Peyer's patch (tissue), 4 donors: Measurements from ENCODE around the gene SAE1. TPM values are rescaled to one million over a fixed set of nuclear protein-coding genes. Genes with fewer than 3 reads are reported as not detected.

Source experiments
- DNase-seq, 3 donors: peaks; one replicate each; pipeline ENCODE4 v3.0.0-alpha.2; 2017 to 2019
- H3K27ac ChIP-seq, 4 donors: fragments of 200-600 bp; sonication (generic); one replicate each; pipeline ENCODE4 v1.5.1; 2016 to 2019
- H3K27me3 ChIP-seq, 2 donors: fragments of 200-600 bp; sonication (generic); one replicate each; pipeline ENCODE4 v1.5.1; 2019
- H3K36me3 ChIP-seq, 3 donors: fragments of 200-600 bp; sonication (generic); one replicate each; pipeline ENCODE4 v1.5.1; 2016 to 2019
- H3K4me1 ChIP-seq, 4 donors: fragments of 200-600 bp; sonication (generic); one replicate each; pipeline ENCODE4 v1.5.1; 2016 to 2019
- H3K4me3 ChIP-seq, 4 donors: fragments of 200-600 bp; sonication (generic); 1 replicate in 3 of 4; 2 replicates in 1 of 4; pipeline ENCODE4 v1.5.1; 2016 to 2019; ENCODE audit warnings: mild to moderate bottlenecking in 1 of 4
- H3K9me3 ChIP-seq, 4 donors: fragments of 200-600 bp; sonication (generic); one replicate each; pipeline ENCODE4 v1.5.1; 2016 to 2019; ENCODE audit warnings: mild to moderate bottlenecking in 1 of 4
- CTCF ChIP-seq, 6 experiments: fragments of 450-650 bp in 4 of 6; fragments of 200-600 bp in 2 of 6; sonication (generic) in 1 of 6; IDR thresholded peaks; one replicate each; pipeline ENCODE4 v1.5.1; 2017 to 2019; ENCODE audit warnings: antibody characterized with exemption in 6 of 6, mild to moderate bottlenecking in 3 of 6, moderate library complexity in 1 of 6
- POLR2A ChIP-seq, 2 donors: fragments of 450-650 bp; IDR thresholded peaks; one replicate each; pipeline ENCODE4 v1.5.1; 2017; ENCODE audit warnings: antibody characterized with exemption in 2 of 2, mild to moderate bottlenecking in 2 of 2, moderate library complexity in 2 of 2
- total RNA-seq, 4 donors: library from RNA; depleted of rRNA; stranded (reverse); fragments of >200 nt; gene quantifications; one replicate each; pipeline ENCODE4 v1.1.0, GENCODE V29; 2016

SAE1 gene
- total RNA-seq, 4 donors from 2014 or later, result 35.9 to 73.4 (median 40.3) TPM

- Histone ChIP-seq H3K4me1 (peaks cover 0 to 17% (median 6%) of the 10 kb centered on the region in 4 donors), H3K36me3 (peaks cover 0 to 28% (median 0%) of the 10 kb centered on the region in 3 donors), H3K27me3 (no peaks in the 10 kb centered on the region), H3K27ac (peak overlapping the region; percentile 35 to 70 (median 54)), H3K9me3 (no peaks in the 10 kb centered on the region), H3K4me3 (no peak overlapping the region)
- no peak for TF ChIP-seq POLR2A (IDR thresholded peaks at IDR 0.05)
- TF ChIP-seq CTCF (IDR thresholded peaks at IDR 0.05), result no peak
- DNase-seq, result peak in 1 of 3 donors; percentile 36
Observed at GRCh38 chr19:47176627-47177090, 46.0 kb downstream of the SAE1 start.

GRCh38 chr19:47179653-47180310 lies 49.1 kb downstream of the SAE1 start:
- H3K9me3 ChIP-seq, result no peaks in the 10 kb centered on the region
- no peak overlapping the region for H3K27ac ChIP-seq
- peaks cover 0 to 10% (median 0%) of the 10 kb centered on the region in 3 donors for H3K36me3 ChIP-seq
- no peak overlapping the region for H3K4me3 ChIP-seq
- no peak for TF ChIP-seq POLR2A (IDR thresholded peaks at IDR 0.05)
- TF ChIP-seq CTCF (IDR thresholded peaks at IDR 0.05), result no peak
- H3K27me3 ChIP-seq, result no peaks in the 10 kb centered on the region
- H3K4me1 ChIP-seq, result peaks cover 0 to 17% (median 6%) of the 10 kb centered on the region in 4 donors
- no peak for DNase-seq

- H3K9me3 ChIP-seq, result no peaks in the 10 kb centered on the region
- H3K4me3 ChIP-seq, result no peak overlapping the region
- TF ChIP-seq CTCF (IDR thresholded peaks at IDR 0.05) (no peak), POLR2A (IDR thresholded peaks at IDR 0.05) (no peak)
- no peak overlapping the region for H3K27ac ChIP-seq
- peaks cover 0 to 14% (median 0%) of the 10 kb centered on the region in 3 donors for H3K36me3 ChIP-seq
- H3K27me3 ChIP-seq, result no peaks in the 10 kb centered on the region
- H3K4me1 ChIP-seq, result peaks cover 1 to 18% (median 11%) of the 10 kb centered on the region in 4 donors
- no peak for DNase-seq
Observed at GRCh38 chr19:47183601-47184000, 53.0 kb downstream of the SAE1 start.

GRCh38 chr19:47186446-47187334 lies 56.1 kb downstream of the SAE1 start:
- Histone ChIP-seq H3K27me3 (no peaks in the 10 kb centered on the region), H3K9me3 (no peaks in the 10 kb centered on the region), H3K4me1 (peaks cover 5 to 42% (median 16%) of the 10 kb centered on the region in 4 donors), H3K36me3 (peaks cover 0 to 5% (median 0%) of the 10 kb centered on the region in 3 donors), H3K4me3 (no peak overlapping the region), H3K27ac (peak overlapping the region; percentile 8 to 73 (median 55))
- no peak for TF ChIP-seq POLR2A (IDR thresholded peaks at IDR 0.05)
- TF ChIP-seq CTCF (IDR thresholded peaks at IDR 0.05), result no peak
- DNase-seq, result peak; percentile 50 to 77 (median 60)

GRCh38 chr19:47187335-47187655 lies 56.7 kb downstream of the SAE1 start:
- Histone ChIP-seq H3K27me3 (no peaks in the 10 kb centered on the region), H3K4me1 (peaks cover 5 to 42% (median 16%) of the 10 kb centered on the region in 4 donors), H3K27ac (peak overlapping the region; percentile 8 to 73 (median 55)), H3K4me3 (no peak overlapping the region), H3K9me3 (no peaks in the 10 kb centered on the region), H3K36me3 (peaks cover 0 to 5% (median 0%) of the 10 kb centered on the region in 3 donors)
- TF ChIP-seq CTCF (IDR thresholded peaks at IDR 0.05), result no peak
- no peak for TF ChIP-seq POLR2A (IDR thresholded peaks at IDR 0.05)
- no peak for DNase-seq
